K562 (cell line): ENCODE results near the gene LRP1-AS. TPM values are rescaled to one million over a fixed set of nuclear protein-coding genes. Genes with fewer than 3 reads are reported as not detected.
A peak's percentile ranks its signal among the peaks of the same experiment; 100 is the strongest.

ENCODE experiments used
- ATF7 ChIP-seq: fragments of 450-650 bp; IDR thresholded peaks from 2 replicates; pipeline ENCODE4 v1.7.1; 2014; ENCODE audit warnings: mild to moderate bottlenecking, moderate library complexity
- MAZ ChIP-seq, 2 experiments: fragments of 450-650 bp in 1 of 2; sonication (generic) in 1 of 2; formaldehyde crosslinking; IDR thresholded peaks in 1 of 2; conservative IDR thresholded peaks in 1 of 2; 2 replicates each; pipeline versions ENCODE4 v1.4.0 to v1.5.0; 2020; ENCODE audit warnings: mild to moderate bottlenecking in 1 of 2, missing genetic modification reagents in 1 of 2
- MBD2 ChIP-seq: sonication (generic); IDR thresholded peaks from 2 replicates; pipeline ENCODE4 v1.6.1; 2016; ENCODE audit warnings: low read depth, borderline replicate concordance
- NFXL1 ChIP-seq: fragments of 450-650 bp; formaldehyde crosslinking; IDR thresholded peaks from 2 replicates; pipeline ENCODE4 v1.4.0; 2021; ENCODE audit warnings: mild to moderate bottlenecking
- SIN3B ChIP-seq: fragments of 450-650 bp; IDR thresholded peaks from 2 replicates; pipeline ENCODE4 v1.6.1; 2017; ENCODE audit warnings: low read depth, mild to moderate bottlenecking, moderate library complexity
- SRSF7 ChIP-seq: fragments of 200-400 bp; formaldehyde crosslinking; optimal IDR thresholded peaks from 2 replicates; pipeline ENCODE3; 2017; ENCODE audit warnings: mild to moderate bottlenecking, low read depth, low read length
- ZNF124 ChIP-seq: sonication (generic); formaldehyde crosslinking; IDR thresholded peaks from 2 replicates; pipeline ENCODE4 v1.8.1; 2022; ENCODE audit warnings: missing genetic modification reagents
- ZNF212 ChIP-seq: fragments of 450-650 bp; formaldehyde crosslinking; IDR thresholded peaks from 2 replicates; pipeline ENCODE4 v1.4.0; 2020; ENCODE audit warnings: mild to moderate bottlenecking
- ZNF274 ChIP-seq: IDR thresholded peaks from 2 replicates; pipeline ENCODE4 v1.6.1; 2011; ENCODE audit warnings: low read depth, mild to moderate bottlenecking, low read length, moderate library complexity, borderline replicate concordance
- ZNF780A ChIP-seq: fragments of 250-450 bp; sonication (Bioruptor Pico); IDR thresholded peaks from 2 replicates; pipeline ENCODE4 v1.5.0; 2021; ENCODE audit warnings: mild to moderate bottlenecking
- ZNF785 ChIP-seq: fragments of 250-450 bp; sonication (Bioruptor Pico); IDR thresholded peaks from 2 replicates; pipeline ENCODE4 v1.4.0; 2020; ENCODE audit warnings: mild to moderate bottlenecking
- polyA plus RNA-seq, 8 experiments: library from polyadenylated mRNA; depleted of rRNA in 4 of 8; stranded (reverse) in 5 of 8; unstranded in 3 of 8; fragments of >200 nt; fragmentation: Nextera tagmentation in 2 of 8; fragmentation: Illumina TruSeq in 1 of 8; extraction: Ambion mirVana in 2 of 8; extraction: Trizol in 1 of 8; gene quantifications; 2 replicates each; pipeline versions ENCODE4 v1.2.1 to v1.2.3, GENCODE V29; 2011 to 2014; ENCODE audit warnings: inconsistent platforms in 1 of 8, missing spikeins in 1 of 8
- total RNA-seq, 7 experiments: library from RNA; depleted of rRNA in 6 of 7; stranded (reverse); fragments of >200 nt in 6 of 7; fragmentation: Illumina TruSeq in 2 of 7; extraction: Trizol in 2 of 7; gene quantifications; 2 replicates each; pipeline versions ENCODE4 v1.2.1 to v1.2.3, GENCODE V29; 2011 to 2021; ENCODE audit warnings: low replicate concordance in 1 of 7
- TF ChIP-seq, protein P1 (sequence below): fragments of 450-650 bp; IDR thresholded peaks from 2 replicates; pipeline ENCODE4 v1.6.1; 2016
- TF ChIP-seq, protein P2 (sequence below): fragments of 450-650 bp; IDR thresholded peaks from 2 replicates; pipeline ENCODE4 v1.6.1; 2018; ENCODE audit warnings: mild to moderate bottlenecking, low read depth; ENCODE audit not compliant: partially characterized antibody
- TF ChIP-seq, protein P3 (sequence below): fragments of 450-650 bp; IDR thresholded peaks from 2 replicates; pipeline ENCODE4 v1.6.1; 2016; ENCODE audit warnings: antibody characterized with exemption
- TF ChIP-seq, protein P4 (sequence below): sonication (generic); IDR thresholded peaks from 2 replicates; pipeline ENCODE4 v1.6.1; 2016
- TF ChIP-seq, protein P5 (sequence below): fragments of 450-650 bp; formaldehyde crosslinking; IDR thresholded peaks from 2 replicates; pipeline ENCODE4 v1.4.0; 2020; ENCODE audit warnings: mild to moderate bottlenecking, moderate library complexity
- TF ChIP-seq, protein P6 (sequence below): fragments of 450-650 bp; IDR thresholded peaks from 2 replicates; pipeline ENCODE4 v1.6.1; 2016; ENCODE audit warnings: borderline replicate concordance

LRP1-AS gene
- total and polyA plus RNA-seq, 9 of the 15 experiments (the other 6 are each of a cell fraction or from before 2014, with no cell fraction given), result not detected

DNA sequence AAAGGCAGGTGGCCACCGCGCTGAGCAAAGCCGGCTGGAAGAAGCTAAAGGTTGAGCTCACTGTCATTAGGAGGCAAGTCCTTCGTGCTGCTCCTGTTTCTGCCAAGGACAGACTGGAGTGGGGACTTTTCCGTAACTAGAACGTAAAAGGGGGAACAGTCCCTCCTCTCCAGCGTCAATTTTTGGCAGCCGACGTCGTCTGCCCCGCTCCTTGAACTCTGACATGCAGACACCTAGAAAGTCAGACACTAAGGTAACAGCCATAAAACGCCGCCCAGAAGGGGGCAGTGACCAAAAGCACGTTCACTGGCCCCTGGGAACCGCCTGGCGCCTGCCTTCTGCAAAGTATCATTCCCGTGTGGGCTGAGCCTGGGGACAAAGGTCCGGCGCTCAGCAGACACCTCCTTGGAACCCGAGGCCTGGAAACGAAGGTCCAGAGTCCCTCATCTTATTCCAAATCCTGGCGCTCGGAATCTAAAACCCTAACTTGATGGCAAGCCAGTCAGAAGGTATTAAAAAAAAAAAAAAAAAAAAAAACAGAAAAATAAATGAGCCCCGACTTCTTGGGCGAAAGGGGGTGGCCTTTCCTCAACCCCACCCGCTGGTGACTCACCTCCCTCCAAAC lies 20.2 kb downstream of the LRP1-AS start (continued):
- TF ChIP-seq, protein P1, sequence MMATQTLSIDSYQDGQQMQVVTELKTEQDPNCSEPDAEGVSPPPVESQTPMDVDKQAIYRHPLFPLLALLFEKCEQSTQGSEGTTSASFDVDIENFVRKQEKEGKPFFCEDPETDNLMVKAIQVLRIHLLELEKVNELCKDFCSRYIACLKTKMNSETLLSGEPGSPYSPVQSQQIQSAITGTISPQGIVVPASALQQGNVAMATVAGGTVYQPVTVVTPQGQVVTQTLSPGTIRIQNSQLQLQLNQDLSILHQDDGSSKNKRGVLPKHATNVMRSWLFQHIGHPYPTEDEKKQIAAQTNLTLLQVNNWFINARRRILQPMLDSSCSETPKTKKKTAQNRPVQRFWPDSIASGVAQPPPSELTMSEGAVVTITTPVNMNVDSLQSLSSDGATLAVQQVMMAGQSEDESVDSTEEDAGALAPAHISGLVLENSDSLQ, result 0 out of 2 replicates have a peak, but pooled peaks have one; percentile 6
- TF ChIP-seq ZNF785 (CRISPR knock-in tag) (no peak), NFXL1 (no peak), ZNF274 (no peak), ATF7 (peak; percentile 49; the same call in 1 of the 2 replicates), ZNF124 (CRISPR knock-in tag) (no peak), ZNF780A (CRISPR knock-in tag) (no peak), MAZ (CRISPR knock-in tag; conservative IDR thresholded peaks at IDR 0.05 in 1 of 2, IDR thresholded peaks at IDR 0.05 in 1 of 2) (peak in 1 of 2 experiments; percentile 77; a peak in 1 of 4 replicates), SIN3B (no peak), MBD2 (no peak), ZNF212 (CRISPR knock-in tag) (no peak), SRSF7 (no peak)
- TF ChIP-seq, protein P2, sequence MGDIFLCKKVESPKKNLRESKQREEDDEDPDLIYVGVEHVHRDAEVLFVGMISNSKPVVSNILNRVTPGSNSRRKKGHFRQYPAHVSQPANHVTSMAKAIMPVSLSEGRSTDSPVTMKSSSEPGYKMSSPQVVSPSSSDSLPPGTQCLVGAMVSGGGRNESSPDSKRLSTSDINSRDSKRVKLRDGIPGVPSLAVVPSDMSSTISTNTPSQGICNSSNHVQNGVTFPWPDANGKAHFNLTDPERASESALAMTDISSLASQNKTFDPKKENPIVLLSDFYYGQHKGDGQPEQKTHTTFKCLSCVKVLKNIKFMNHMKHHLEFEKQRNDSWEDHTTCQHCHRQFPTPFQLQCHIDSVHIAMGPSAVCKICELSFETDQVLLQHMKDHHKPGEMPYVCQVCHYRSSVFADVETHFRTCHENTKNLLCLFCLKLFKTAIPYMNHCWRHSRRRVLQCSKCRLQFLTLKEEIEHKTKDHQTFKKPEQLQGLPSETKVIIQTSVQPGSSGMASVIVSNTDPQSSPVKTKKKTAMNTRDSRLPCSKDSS, result no peak
- TF ChIP-seq, protein P3, sequence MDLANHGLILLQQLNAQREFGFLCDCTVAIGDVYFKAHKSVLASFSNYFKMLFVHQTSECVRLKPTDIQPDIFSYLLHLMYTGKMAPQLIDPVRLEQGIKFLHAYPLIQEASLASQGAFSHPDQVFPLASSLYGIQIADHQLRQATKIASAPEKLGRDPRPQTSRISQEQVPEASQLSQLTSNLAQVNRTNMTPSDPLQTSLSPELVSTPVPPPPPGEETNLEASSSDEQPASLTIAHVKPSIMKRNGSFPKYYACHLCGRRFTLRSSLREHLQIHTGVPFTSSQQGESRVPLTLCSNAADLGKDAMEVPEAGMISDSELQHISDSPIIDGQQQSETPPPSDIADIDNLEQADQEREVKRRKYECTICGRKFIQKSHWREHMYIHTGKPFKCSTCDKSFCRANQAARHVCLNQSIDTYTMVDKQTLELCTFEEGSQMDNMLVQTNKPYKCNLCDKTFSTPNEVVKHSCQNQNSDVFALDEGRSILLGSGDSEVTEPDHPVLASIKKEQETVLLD, result no peak
- TF ChIP-seq, protein P4, sequence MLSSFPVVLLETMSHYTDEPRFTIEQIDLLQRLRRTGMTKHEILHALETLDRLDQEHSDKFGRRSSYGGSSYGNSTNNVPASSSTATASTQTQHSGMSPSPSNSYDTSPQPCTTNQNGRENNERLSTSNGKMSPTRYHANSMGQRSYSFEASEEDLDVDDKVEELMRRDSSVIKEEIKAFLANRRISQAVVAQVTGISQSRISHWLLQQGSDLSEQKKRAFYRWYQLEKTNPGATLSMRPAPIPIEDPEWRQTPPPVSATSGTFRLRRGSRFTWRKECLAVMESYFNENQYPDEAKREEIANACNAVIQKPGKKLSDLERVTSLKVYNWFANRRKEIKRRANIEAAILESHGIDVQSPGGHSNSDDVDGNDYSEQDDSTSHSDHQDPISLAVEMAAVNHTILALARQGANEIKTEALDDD, result no peak
- TF ChIP-seq, protein P5, sequence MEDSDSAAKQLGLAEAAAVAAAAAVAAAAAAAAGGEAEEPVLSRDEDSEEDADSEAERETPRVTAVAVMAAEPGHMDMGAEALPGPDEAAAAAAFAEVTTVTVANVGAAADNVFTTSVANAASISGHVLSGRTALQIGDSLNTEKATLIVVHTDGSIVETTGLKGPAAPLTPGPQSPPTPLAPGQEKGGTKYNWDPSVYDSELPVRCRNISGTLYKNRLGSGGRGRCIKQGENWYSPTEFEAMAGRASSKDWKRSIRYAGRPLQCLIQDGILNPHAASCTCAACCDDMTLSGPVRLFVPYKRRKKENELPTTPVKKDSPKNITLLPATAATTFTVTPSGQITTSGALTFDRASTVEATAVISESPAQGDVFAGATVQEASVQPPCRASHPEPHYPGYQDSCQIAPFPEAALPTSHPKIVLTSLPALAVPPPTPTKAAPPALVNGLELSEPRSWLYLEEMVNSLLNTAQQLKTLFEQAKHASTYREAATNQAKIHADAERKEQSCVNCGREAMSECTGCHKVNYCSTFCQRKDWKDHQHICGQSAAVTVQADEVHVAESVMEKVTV (CRISPR knock-in tag), result 0 out of 2 replicates have a peak, but pooled peaks have one; percentile 10
- TF ChIP-seq, protein P6, sequence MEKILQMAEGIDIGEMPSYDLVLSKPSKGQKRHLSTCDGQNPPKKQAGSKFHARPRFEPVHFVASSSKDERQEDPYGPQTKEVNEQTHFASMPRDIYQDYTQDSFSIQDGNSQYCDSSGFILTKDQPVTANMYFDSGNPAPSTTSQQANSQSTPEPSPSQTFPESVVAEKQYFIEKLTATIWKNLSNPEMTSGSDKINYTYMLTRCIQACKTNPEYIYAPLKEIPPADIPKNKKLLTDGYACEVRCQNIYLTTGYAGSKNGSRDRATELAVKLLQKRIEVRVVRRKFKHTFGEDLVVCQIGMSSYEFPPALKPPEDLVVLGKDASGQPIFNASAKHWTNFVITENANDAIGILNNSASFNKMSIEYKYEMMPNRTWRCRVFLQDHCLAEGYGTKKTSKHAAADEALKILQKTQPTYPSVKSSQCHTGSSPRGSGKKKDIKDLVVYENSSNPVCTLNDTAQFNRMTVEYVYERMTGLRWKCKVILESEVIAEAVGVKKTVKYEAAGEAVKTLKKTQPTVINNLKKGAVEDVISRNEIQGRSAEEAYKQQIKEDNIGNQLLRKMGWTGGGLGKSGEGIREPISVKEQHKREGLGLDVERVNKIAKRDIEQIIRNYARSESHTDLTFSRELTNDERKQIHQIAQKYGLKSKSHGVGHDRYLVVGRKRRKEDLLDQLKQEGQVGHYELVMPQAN, result peak; percentile 48; the same call in 1 of the 2 replicates
